Endothelial cell of umbilical vein (primary cell): ENCODE results near the gene LARGE1.

Experiments
- EZH2 ChIP-seq: IDR thresholded peaks from 2 replicates; pipeline ENCODE4 v1.6.1; 2012; ENCODE audit warnings: borderline replicate concordance, low read depth, mild to moderate bottlenecking, moderate library complexity, low read length, inconsistent platforms; ENCODE audit not compliant: severe bottlenecking
- FOS ChIP-seq: IDR thresholded peaks from 2 replicates; pipeline ENCODE4 v1.6.1; 2011; ENCODE audit warnings: mild to moderate bottlenecking, low read length, moderate library complexity, borderline replicate concordance; ENCODE audit not compliant: insufficient read depth
- JUN ChIP-seq: IDR thresholded peaks from 2 replicates; pipeline ENCODE4 v1.6.1; 2011; ENCODE audit warnings: borderline replicate concordance, low read depth; ENCODE audit not compliant: insufficient read length, insufficient read depth
- MYC ChIP-seq: IDR thresholded peaks from one replicate; pipeline ENCODE4 v1.6.1; 2011; ENCODE audit warnings: mild to moderate bottlenecking, low read depth, low read length
- POLR2A ChIP-seq: IDR thresholded peaks from 2 replicates; pipeline ENCODE4 v1.6.1; 2012; ENCODE audit warnings: low read depth, mild to moderate bottlenecking, control low read depth, low read length
- POLR2AphosphoS5 ChIP-seq: IDR thresholded peaks from 2 replicates; pipeline ENCODE4 v1.6.1; 2012; ENCODE audit warnings: low read depth, mild to moderate bottlenecking, control low read depth, low read length, moderate library complexity; ENCODE audit not compliant: insufficient read depth
- TF ChIP-seq, protein P1 (sequence below), 2 donors: IDR thresholded peaks; 1 replicate in 1 of 2; 2 replicates in 1 of 2; pipeline ENCODE4 v1.5.1; 2011; ENCODE audit warnings: low read length in 2 of 2, mild to moderate bottlenecking in 2 of 2, moderate library complexity in 2 of 2, control low read depth in 1 of 2, inconsistent platforms in 1 of 2, low read depth in 1 of 2; ENCODE audit not compliant: insufficient read depth in 1 of 2; ENCODE audit errors: extremely low read depth in 1 of 2
- TF ChIP-seq, protein P2 (sequence below): IDR thresholded peaks from 2 replicates; pipeline ENCODE4 v1.6.1; 2011; ENCODE audit not compliant: insufficient read depth, insufficient read length

DNA sequence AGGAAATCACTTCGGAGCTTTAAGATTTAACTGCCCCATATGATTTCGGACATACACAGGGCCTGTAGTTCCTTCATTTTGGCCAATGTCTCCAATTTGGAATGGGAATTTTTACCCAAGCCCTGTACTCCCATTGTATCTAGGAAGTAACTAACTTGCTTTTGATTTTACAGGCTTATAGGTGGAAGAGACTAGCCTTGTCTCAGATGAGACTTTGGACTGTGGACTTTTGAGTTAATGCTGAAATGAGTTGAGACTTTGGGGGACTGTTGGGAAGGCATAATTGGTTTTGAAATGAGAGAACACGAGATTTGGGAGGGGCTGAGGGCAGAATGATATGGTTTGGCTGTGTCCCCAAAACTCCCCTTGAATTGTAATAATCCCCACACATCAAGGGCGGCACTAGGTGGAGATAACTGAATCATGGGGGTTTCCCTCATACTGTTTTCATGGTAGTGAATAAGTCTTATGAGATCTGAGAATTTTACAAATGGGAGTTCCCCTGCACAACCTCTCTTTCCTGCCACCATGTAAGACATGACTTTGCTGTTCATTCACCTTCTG, 130.5 kb downstream of the LARGE1 start:
- TF ChIP-seq, protein P1, sequence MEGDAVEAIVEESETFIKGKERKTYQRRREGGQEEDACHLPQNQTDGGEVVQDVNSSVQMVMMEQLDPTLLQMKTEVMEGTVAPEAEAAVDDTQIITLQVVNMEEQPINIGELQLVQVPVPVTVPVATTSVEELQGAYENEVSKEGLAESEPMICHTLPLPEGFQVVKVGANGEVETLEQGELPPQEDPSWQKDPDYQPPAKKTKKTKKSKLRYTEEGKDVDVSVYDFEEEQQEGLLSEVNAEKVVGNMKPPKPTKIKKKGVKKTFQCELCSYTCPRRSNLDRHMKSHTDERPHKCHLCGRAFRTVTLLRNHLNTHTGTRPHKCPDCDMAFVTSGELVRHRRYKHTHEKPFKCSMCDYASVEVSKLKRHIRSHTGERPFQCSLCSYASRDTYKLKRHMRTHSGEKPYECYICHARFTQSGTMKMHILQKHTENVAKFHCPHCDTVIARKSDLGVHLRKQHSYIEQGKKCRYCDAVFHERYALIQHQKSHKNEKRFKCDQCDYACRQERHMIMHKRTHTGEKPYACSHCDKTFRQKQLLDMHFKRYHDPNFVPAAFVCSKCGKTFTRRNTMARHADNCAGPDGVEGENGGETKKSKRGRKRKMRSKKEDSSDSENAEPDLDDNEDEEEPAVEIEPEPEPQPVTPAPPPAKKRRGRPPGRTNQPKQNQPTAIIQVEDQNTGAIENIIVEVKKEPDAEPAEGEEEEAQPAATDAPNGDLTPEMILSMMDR (IDR thresholded peaks at IDR 0.05; ENCODE audit: extremely low read depth in 1 of 2, insufficient read depth in 1 of 2, low read depth in 1 of 2, low read length in 2 of 2): no peak
- TF ChIP-seq EZH2: no peak
- no peak for TF ChIP-seq POLR2A
- no peak for TF ChIP-seq JUN
- TF ChIP-seq, protein P2, sequence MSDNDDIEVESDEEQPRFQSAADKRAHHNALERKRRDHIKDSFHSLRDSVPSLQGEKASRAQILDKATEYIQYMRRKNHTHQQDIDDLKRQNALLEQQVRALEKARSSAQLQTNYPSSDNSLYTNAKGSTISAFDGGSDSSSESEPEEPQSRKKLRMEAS: no peak
- no peak for TF ChIP-seq POLR2AphosphoS5
- TF ChIP-seq MYC: no peak
- no peak for TF ChIP-seq FOS
